Central memory CD4-positive, alpha-beta T cell (primary cell): Measurements from ENCODE around the gene FFAR1.
"Not testable (repeated sequence)": the region's sequence is repeated elsewhere in the genome, so short reads cannot be mapped to it uniquely, and the experiment has no call there.

Experiments
- DNase-seq: peaks from one replicate; pipeline ENCODE4 v3.0.0; 2022

The FFAR1 gene

DNA sequence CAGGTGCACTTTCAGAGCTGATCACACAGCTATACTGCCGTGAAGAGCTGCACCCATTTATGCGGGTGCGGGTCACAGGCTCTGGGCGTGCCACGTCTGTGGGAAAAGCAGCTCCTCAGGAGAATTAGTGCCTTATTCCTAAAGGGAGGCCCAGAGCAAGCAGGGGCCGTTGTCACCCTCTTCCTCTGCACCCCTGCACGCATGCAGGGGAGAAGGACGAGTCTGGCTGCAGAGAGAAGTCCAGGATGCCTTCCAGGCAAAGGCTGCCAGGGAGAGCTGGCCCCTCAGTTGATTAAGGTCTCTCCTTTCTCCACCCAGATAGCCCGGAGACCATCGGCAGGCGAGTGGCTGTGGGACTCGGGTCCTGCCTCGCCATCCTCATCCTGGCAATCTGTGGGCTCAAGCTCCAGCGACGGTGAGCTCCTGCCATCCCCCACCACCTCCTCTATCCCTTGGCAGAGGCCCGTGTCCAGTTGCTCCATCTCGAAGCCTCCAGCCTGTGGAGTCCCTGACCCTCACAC, 3.1 kb upstream of the FFAR1 start:
- no peak for DNase-seq

DNA sequence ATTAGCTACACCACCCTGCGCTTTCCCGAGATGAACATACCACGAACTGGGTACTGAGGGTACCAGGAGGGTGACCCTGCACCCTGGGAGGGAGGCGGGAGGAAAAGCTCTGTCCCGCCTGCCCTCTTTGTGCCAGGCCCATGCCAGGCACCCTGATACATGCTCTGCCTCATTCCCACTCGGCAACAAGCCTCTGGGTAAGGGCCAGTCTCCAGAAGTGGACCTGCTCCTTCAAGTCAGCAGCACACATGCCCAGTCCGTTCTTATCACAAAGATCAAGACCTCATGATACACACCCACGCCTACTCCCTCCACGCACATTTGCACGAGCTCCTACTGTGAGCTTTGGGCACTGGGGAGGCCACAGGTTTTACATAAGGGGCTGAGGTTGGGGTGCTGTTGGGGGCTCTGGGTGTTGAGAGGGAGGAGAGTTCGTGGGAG, 2.0 kb upstream of the FFAR1 start:
- DNase-seq, result no peak

DNA sequence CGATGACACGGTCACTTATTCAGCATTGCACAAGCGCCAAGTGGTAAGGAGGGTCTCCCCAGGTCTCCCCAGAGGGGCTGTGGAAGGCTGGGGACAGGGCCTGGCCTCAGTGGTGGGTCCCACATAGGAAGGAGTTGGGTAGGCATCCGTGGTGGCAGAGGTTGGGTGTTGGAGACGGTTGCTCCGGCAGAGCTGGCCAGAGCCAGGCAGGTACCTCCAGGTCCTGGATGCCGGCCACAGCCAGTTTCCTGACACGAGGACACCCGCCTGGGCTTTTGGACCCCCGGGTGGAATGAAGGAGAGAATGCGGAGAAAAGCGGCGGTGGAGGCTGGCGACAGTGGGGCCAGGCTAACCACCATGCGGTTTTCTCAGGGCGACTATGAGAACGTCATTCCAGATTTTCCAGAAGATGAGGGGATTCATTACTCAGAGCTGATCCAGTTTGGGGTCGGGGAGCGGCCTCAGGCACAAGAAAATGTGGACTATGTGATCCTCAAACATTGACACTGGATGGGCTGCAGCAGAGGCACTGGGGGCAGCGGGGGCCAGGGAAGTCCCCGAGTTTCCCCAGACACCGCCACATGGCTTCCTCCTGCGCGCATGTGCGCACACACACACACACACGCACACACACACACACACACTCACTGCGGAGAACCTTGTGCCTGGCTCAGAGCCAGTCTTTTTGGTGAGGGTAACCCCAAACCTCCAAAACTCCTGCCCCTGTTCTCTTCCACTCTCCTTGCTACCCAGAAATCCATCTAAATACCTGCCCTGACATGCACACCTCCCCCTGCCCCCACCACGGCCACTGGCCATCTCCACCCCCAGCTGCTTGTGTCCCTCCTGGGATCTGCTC, 1.3 kb upstream of the FFAR1 start:
- DNase-seq, result peak; percentile 78

GRCh38 chr19:35347930-35348298, 212 bp downstream of the FFAR1 start:
- DNase-seq, result no peak

DNA sequence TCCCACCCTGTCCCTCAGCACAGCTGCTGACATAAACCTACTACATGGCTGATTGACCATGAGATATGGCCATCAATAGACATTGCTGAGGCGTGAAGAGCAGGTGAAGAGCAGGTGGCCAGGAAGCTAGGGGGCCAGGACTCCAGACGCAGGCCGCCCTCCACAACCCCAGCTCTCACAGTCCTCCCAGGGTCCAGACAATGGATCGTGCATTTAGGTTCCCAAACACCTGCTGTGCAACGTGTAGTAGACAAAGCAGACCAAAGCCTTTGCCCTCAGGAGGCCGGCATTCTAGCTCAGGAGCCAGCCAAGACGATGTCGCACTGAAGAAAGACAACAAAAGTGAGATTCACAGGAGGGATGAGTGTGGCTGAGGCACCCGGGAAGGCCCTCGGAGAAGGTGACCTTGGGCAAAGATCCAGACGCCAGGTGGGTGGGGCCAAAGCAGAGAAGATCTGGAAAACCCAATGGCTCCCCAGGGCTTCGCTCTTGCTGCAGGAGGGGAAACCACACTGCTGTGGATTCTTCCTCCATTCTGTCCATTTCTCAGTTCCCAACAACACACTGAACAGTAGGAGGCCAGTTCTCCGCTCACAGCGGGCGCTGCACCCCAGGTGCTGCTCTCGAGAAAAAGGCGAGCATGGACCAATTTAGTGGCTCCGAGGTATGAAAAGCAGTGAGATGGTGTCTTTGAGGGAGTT, 1.4 kb downstream of the FFAR1 start:
- no peak for DNase-seq

DNA sequence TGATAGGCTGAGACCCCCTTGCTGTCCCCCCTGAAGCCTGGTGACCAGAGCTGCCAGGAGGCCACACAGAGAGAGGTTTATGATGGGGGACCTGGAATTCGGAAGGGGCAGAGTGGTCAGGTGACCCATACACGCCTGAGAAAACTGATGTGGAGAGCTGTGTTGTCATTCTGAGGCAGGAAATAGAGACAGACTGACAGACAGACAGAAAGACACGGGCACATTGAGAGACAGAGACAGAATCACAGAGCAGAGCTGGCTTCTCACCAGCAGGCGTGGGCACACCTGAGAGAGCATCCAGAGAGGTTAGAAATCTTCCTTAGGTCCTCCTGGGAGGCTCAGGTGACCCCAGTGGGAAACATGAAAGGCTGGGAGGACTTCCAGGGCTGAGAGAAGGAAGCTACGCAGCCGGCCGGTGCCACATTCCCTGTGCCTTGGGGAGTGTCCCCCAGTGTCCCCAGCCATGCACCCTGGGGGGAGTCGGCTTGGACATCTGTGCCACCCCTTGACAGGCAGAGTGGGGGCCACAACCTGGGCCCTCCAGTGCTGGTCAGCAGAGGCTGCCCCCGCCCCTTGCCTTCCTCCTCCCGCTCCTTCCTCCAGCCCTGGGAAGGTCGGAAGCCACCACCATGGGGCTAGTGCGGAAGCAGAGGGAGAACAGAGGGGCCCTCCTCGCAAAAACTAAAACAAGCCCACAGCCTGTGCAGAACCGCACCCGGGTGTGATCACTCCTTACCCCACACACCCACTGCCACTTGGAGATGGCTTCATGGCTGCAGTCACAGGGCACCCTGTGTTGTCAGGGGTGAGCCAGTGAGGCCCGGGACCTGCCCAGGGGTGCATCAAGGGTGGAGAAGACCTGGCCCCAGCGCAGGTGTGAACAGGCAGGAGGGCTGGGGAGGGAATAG, 2.2 kb downstream of the FFAR1 start:
- DNase-seq, result no peak

GRCh38 chr19:35350591-35350990, 2.9 kb downstream of the FFAR1 start:
- no peak for DNase-seq

DNA sequence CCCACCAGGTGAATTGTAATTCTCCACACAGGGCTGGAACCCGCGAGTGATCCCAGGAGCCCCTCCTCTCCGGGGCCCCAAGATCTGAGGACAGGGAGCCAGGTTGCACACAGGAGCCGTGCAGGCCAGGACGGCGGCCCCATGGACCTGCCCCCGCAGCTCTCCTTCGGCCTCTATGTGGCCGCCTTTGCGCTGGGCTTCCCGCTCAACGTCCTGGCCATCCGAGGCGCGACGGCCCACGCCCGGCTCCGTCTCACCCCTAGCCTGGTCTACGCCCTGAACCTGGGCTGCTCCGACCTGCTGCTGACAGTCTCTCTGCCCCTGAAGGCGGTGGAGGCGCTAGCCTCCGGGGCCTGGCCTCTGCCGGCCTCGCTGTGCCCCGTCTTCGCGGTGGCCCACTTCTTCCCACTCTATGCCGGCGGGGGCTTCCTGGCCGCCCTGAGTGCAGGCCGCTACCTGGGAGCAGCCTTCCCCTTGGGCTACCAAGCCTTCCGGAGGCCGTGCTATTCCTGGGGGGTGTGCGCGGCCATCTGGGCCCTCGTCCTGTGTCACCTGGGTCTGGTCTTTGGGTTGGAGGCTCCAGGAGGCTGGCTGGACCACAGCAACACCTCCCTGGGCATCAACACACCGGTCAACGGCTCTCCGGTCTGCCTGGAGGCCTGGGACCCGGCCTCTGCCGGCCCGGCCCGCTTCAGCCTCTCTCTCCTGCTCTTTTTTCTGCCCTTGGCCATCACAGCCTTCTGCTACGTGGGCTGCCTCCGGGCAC, 3.9 kb downstream of the FFAR1 start:
- DNase-seq, result no peak

GRCh38 chr19:35352177-35352447, 4.4 kb downstream of the FFAR1 start:
- no peak for DNase-seq

DNA sequence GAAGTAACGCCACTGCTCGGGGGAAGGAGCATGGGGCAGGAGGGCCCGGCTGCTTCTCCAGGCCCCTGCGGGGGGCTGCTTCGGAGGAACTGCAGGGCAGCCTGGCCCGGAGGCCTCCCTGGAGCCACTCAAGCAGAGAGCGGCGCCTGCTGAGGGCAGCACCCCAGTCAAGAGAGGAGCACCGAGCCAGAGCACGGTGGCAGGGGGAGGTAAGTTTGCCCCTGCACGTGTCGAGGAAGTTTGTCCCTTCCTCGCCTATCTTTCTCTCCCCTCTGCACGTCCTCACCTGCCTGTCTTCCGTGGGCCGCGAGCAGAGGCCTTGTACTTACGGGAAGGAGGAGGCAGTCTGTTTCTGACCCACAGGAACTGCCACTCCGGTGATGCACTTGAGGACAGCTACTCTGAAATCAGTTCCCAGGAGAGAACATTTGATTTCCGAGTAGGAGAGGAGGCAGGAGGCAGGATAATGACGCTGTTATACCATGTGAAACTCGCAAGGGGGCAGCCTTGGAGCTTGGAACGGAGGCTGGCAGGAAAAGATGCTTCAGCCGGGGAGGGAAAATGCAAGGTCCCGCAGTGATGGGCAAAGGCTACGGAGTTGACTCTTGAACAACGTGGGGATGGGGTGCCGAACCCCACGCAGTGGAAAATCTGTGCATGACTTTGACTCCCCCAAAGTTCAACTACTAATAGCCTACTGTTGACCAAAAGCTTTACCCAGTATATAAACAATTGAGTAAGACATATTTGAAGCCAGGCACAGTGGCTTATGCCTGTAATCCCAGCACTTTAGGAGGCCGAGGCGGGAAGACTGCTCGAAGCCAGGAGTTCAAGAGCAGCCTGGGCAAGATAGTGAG, 5.0 kb downstream of the FFAR1 start:
- peak; percentile 67 for DNase-seq

DNA sequence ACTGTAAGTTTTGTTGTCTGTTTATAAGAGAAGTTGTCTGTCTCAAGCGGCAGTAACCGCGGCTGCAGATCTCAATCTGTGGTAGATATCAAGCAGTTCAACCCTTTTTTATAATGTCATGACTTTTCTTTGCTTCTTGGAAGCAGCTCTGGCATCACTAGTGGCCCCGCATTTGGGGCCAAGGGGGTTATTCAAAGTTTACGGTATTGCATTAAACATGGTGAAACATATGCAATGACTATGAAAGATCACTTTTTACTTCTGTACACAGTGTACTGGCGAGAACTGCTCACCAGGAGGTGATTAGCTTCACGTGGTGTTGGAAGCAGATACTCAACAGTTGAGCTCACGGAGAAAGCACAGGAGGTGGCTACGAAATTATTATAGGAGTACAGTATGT, 5.9 kb downstream of the FFAR1 start:
- no peak for DNase-seq

- no peak for DNase-seq
These were observed 7.2 kb downstream of the FFAR1 start for GRCh38 chr19:35354898-35355297.

- no peak for DNase-seq
These were observed 8.2 kb downstream of the FFAR1 start for GRCh38 chr19:35355791-35356460.

- DNase-seq, result no peak
These were observed 10.3 kb downstream of the FFAR1 start, which contains the start of gene FFAR3 for GRCh38 chr19:35357867-35358573. Gene FFAR3 (plus strand): TSS chr19:35358460. CDS start chr19:35358891, 431 bp downstream.

- DNase-seq, result not testable (repeated sequence)
These were observed 11.1 kb downstream of the FFAR1 start for GRCh38 chr19:35358834-35359233.

- not testable (repeated sequence) for DNase-seq
These were observed 11.7 kb downstream of the FFAR1 start for GRCh38 chr19:35359395-35359794.

DNA sequence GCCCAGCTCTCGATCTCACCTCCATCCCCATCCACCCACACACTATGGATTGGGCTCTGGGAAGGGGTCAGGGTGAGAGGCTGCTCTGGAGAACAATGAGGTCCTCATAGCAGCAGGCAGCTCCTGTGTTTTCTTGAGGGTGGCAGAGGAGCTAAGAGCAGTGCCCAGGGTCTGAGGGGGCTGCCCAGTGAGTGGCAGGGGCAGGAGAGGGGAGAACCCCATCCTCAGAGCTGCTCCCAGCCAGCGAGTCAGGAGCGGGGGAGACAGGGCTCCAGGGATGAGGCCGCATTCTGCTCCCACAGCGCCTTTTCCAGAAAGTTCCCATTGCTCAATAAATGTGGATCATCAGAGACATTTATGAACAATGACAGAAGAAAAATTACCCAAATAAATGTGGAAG, 12.4 kb downstream of the FFAR1 start:
- DNase-seq, result not testable (repeated sequence)

GRCh38 chr19:35360880-35361420, 13.2 kb downstream of the FFAR1 start:
- DNase-seq, result no peak

DNA sequence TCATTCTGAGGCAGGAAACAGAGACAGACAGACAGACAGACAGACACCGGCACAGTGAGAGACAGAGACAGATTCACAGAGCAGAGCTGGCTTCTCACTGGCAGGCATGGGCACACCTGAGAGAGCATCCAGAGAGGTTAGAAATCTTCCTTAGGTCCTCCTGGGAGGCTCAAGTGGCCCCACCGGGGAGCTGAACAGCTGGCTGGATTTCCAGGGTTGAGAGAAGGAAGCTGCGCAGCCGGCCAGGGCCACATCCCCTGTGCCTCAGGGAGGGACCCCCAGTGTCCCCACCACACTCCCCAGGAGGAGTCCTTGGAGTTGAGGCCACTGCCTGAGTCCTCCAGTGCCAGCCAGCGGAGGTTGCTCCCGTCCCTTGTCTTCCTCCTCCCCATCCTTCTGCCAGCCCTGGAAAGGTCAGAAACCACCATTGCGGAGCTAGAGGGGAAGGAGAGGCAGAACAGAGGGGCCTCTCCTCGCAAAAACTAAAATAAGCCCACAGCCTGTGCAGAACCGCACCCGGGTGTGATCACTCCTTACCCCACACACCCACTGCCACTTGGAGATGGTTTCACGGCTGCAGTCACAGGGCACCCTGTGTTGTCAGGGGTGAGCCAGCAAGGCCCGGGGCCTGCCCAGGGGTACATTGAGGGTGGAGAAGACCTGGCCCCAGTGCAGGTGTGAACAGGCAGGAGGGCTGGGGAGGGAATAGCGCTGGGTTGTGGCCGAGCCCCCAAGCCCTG, 14.7 kb downstream of the FFAR1 start:
- DNase-seq, result no peak
